HT1080 (cell line): ENCODE measurements around the gene MARVELD3. TPM values are rescaled to one million over a fixed set of nuclear protein-coding genes. Genes with fewer than 3 reads are reported as not detected.

Experiments used
- DNase-seq: peaks from one replicate; pipeline ENCODE4 v3.0.0-alpha.2; 2015; ENCODE audit warnings: low read depth
- total RNA-seq: library from RNA; depleted of rRNA; stranded (reverse); fragments of >200 nt; shearing (Covaris generic); gene quantifications from 2 replicates; pipeline ENCODE4 v1.2.3, GENCODE V29; 2014

The MARVELD3 gene
- total RNA-seq, 1 experiment from 2014 or later = 0.55 TPM

DNA sequence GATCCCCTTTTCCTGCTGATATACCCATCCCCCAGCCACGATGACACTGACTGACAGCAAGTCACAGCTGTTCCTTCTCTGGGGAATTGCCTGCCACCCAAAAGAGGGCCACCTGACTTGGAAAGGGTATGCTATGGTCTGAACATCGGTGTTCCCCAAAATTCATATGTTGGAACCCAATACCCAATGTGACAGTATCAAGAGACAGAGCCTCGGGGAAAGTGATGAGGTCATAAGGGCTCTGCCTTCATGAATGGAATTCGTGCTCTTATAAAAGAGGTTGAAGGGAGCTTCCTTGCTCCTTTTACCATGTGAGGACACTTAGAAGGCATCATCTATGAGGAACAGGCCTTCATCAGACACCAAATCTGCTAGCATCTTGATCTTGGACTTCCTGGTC lies 7.6 kb upstream of the MARVELD3 start:
- no peak for DNase-seq

- DNase-seq = no peak
These were observed 3.9 kb upstream of the MARVELD3 start for GRCh38 chr16:71622088-71622487.

GRCh38 chr16:71623597-71623996 lies 2.4 kb upstream of the MARVELD3 start:
- no peak for DNase-seq

DNA sequence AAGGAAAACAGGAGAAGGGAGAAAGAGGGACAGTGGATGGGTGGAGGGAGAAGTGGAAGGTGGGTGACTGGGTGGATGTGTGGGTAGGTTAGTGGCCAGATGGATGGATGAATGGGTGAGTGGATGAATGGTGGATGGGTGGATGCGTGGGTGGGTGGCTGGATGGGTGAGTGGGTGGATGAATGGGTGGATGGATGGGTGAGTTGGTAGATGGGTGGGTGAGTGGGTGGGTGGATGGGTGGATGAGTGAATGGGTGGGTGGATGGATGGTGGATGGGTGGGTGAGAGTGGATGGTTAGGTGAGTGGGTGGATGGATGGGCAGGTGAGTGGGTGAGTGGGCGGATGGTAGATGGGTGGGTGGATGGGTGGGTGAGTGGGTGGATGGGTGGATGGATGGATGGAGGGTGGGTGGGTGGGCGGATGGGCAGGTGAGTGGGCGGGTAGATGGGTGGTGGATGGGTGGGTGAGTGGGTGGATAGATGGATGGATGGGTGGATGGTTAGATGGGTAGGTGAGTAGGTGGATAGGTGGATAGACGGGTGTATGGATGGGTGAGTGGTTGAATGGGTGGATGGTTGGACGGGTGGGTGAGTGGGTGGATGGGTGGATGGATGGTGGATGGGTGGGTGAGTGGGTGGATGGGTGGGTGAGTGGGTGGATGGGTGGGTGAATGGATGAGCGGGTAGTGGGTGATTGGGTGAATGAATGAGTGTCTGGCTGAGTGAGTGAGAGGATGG lies 702 bp upstream of the MARVELD3 start:
- DNase-seq = no peak

DNA sequence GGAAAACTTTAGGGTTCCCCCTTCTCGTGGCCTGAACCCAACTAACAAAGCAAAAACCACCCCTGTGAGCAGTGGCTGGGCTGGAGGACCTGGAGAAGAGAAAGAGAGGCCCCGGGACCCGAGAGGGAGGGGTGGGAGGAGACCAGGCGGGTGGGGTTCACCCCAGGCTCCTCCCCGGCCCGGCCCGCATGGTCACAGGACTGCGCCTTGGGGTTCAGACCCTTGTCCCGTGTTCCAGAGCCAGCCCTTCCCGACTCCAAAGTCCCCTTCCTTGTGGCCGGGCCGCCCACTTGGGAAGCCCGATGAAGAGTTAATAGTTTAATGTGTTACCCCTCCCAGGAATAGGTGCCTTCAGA lies 852 bp downstream of the MARVELD3 start:
- no peak for DNase-seq

GRCh38 chr16:71627731-71628181 lies 1.8 kb downstream of the MARVELD3 start:
- DNase-seq = no peak

DNA sequence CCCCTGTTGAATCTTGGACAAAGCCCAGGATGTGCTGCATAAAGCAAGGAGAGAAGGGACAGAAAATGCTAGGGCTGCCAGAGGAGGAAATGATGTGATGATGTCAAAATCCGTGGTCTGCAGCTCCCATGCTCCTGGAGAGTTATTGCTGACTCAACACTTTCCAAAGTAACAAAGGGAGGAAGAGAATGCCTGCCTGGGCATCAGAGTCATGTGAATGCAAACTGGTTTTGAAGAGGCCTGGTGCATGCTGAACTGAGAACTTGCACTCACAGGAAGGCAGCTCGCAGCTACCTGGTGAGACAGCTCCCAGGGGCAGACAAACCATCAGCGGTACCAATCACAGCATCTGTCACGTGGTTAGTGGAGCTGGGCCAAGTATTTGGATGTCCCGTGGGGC lies 2.8 kb downstream of the MARVELD3 start:
- peak; percentile 44 for DNase-seq

DNA sequence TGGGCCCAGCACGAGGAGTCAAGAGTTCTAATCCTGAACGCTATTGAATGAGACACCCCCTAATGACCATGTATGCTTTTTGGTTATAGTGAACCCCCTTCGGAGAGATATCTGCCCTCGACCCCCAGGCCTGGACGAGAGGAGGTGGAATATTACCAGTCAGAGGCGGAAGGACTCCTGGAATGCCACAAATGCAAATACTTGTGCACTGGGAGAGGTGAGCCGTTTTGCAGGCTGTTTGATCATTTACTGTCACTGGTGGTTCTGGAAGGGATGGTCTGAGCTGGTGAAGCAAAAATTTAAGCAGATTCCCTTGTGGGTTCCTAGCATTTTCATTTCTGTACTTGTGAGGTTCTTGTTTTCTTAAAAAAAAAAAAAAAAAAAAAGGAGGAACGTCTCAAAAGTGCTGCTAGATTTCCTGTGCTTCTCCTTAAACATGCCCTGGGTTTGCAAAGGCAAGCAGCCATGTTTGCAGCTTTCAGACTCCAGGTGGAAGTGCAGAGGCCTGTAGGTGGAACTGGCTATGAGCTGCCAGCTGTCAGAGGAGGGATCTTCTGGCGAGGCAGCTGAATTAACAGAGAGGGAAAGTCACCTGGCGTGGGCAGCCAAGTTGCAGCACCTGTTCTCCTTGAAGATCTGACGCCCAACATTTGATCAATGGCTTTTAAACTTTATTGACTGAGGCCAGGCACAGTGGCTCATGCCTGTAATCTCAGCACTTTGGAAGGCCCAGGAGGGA lies 3.5 kb downstream of the MARVELD3 start:
- DNase-seq = no peak

DNA sequence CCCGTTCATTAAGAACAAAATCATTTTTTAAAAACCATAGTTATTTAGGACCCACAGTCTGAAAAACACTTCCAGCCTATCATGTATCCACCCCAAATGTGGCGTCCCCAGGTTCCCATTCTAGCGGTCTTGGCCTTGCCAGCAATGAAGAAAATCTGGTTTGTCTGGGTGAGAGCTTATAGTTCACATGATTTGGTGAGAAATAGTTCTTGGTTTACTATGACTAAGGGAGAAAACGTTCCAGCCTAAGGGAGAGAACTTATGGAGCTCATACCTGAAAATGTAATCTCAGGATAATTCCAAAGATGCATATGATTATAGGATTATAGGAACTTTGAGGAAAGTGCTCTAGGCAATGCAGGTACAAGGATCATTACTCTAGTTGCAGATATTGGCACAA lies 4.8 kb downstream of the MARVELD3 start:
- no peak for DNase-seq

- no peak for DNase-seq
These were observed 5.8 kb downstream of the MARVELD3 start for GRCh38 chr16:71631776-71632175.

DNA sequence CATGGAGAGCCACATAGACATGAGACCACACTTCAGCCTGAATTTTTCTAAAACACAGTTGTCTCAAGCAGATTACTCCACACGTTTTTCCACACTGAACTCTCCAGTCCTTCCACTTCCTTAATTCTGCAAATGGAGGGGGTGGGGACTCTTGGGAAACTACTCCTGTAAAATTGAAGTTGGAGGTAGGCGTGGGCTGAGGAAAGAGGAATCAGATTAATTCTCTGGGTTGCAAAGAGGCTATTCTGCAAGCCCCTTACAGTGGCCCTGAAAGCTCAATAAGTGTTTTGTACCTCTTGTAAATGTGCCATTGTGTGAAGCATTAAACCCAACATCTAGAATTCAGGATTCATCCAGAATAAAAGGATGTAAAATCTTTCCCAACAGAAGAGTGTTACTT lies 9.6 kb downstream of the MARVELD3 start:
- DNase-seq = no peak

- no peak for DNase-seq
These were observed 11.4 kb downstream of the MARVELD3 start for GRCh38 chr16:71637398-71637797.

DNA sequence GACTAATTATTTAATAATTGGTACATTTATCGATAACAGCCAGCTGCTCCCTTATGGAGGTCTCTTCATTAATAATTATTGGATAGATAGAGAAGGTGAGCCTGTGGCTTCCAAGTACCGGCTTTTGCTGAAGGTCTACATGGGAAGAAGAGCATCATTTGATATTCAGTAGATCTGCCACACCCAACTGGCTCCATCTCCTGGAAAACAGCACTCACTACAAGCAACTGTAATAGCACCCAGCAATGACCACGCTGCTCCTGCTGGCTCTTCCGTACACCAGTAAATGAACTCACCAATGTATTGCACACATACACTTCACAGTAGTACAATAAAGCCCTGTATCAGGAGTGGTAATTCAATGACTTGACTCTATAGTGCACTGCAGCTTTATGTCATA lies 19.5 kb downstream of the MARVELD3 start:
- DNase-seq = peak; percentile 49

DNA sequence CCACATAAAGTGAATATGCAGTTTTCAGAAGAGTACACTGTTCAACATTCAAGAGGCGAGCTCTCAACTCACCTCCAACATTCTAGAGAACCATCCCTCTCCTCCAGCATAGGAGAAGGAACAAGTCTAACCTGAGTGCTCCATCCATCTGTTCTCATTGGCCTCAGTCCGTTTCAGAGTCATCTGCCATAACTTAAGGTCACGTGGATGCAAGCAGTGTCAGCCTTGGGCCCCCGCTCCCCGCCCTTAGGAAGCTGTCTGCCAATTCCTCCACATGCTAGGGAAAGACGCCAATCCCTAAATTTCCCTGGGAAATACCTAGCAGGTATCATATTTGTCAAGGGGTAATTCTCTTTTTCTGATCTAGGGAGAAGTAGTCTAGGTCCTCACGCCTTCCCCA lies 21.4 kb downstream of the MARVELD3 start:
- DNase-seq = no peak

GRCh38 chr16:71648162-71648561 lies 22.2 kb downstream of the MARVELD3 start:
- no peak for DNase-seq

DNA sequence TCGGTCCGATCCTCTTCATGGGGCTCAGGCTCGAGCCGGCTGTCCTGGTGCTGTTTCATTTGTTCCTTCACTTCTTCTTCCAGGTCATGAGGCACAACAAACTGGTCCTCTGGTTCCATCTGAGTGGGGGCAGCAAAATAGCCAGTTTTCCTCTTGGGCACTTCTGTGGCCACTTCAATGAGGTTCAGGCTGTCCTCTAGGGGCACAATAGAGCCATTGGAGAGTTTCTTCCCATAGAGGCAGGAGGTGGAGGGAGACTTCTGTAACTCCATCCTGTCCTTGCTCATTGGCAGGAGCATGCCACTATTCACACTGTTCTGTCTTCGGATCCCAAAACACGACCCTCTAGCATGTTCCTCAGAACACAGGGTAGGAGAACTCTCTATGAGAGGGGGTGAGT lies 22.9 kb downstream of the MARVELD3 start:
- DNase-seq = no peak

GRCh38 chr16:71649704-71650103 lies 23.7 kb downstream of the MARVELD3 start:
- DNase-seq = no peak

DNA sequence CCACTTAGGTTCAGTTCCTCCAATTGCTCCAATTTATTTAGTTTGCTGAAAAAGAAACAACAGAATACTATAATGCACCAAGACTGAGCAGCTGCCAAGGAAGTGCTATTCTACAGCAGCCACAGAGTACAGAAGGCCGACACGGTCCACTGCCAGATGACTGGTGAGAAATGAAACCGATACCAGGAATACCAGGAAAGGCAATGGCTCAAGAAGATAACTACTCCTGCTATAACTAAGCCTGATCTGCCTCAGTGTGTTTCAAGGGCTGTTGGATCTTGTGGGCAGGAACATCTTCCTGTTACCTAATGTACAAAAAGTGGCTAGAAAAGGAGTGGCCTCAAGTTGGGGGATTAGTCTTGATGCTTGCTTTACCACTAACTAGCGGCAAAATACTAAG lies 32.8 kb downstream of the MARVELD3 start:
- no peak for DNase-seq

GRCh38 chr16:71659471-71659870 lies 33.5 kb downstream of the MARVELD3 start:
- no peak for DNase-seq

DNA sequence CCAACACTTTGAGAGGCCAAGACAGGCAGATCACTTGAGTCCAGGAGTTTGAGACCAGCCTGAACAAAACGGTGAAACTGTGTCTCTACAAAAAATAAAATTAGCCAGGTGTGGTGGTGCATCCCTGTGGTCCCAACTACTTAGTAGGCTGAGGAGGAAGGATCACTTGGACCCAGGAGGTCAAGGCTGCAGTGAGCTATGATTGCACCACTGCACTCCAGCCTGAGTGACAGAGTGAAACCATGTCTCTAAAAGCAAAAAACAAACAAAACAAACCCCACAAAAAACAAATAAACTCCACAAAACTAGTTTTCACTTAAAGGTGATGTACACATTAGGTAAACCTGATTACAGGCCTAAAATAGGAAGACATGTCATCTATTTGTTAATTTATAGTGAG lies 40.3 kb downstream of the MARVELD3 start:
- no peak for DNase-seq

- DNase-seq = no peak
These were observed 41.1 kb downstream of the MARVELD3 start for GRCh38 chr16:71666928-71667707.

DNA sequence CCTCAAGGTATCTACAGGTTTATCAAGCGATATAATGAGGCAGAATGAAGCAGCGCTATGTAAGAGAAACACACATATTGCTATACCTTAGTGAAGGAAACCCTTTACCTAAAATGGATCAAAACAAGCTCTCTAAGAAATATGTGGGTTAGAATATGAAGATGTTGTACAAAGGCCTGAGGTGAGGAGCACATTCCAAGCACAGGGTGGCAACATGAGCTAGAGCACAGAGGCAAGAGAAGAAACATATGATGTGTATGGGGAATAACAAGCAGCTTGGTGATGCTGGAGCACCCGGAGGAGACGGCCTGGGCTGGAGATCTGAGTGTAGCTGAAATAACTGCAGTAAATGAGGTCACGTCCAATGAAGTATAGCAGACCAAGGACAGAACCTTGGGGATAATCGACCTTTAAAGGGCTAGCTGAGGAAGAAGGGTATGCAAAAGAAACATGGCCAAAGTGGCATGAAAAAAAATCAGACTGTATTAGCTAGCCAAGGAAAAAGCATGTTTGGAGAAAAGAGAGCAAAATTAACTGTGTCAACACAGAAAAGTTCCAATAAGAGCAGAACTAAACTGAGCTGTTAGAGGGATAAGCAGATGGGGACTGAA lies 44.0 kb downstream of the MARVELD3 start:
- no peak for DNase-seq
